ENCODE data around the gene IFT88. TPM values are rescaled to one million over a fixed set of nuclear protein-coding genes. Genes with fewer than 3 reads are reported as not detected.

Gene IFT88
- total and polyA plus RNA-seq, 9 of the 15 experiments (the other 6 are each of a cell fraction or from before 2014, with no cell fraction given), result 8.3 to 13.5 (median 10.0) TPM

GRCh38 chr13:20700288-20700687 is 133.3 kb downstream of the IFT88 start:
- Histone ChIP-seq H3K4me3 (no peak overlapping the region), H3K4me2 (ENCODE audit: insufficient read depth, low read length) (no peak overlapping the region), H3K9me1 (ENCODE audit: control insufficient read depth, insufficient read depth, low read length) (no peaks in the 10 kb centered on the region), H4K20me1 (replicated peaks; ENCODE audit: control insufficient read depth, insufficient read depth, low read length) (no peaks in the 10 kb centered on the region), H3K36me3 (ENCODE audit: control insufficient read depth, insufficient read depth, low read length) (no peaks in the 10 kb centered on the region), H3K27ac (ENCODE audit: extremely low read depth, low read depth, low read length) (no peak overlapping the region), H3K27me3 (ENCODE audit: control insufficient read depth in 2 of 2, insufficient read depth in 2 of 2, low read length in 2 of 2) (peaks cover 17 to 21% of the 10 kb centered on the region in 2 experiments; a peak in 4 of 5 replicates), H3K79me2 (ENCODE audit: control insufficient read depth, insufficient read depth, low read length) (no peaks in the 10 kb centered on the region), H3K9me3 (replicated peaks; ENCODE audit: control insufficient read depth, insufficient read depth, low read depth, low read length) (no peaks in the 10 kb centered on the region), H3K4me1 (replicated peaks in 1 of 2; ENCODE audit: control insufficient read depth in 2 of 2, insufficient read depth in 2 of 2, low read length in 2 of 2) (peaks cover 4 to 11% of the 10 kb centered on the region in 2 experiments; a peak in 3 of 5 replicates), H2AFZ (ENCODE audit: low read depth, low read length) (no peak overlapping the region), H3K9ac (ENCODE audit: insufficient read depth in 1 of 2, low read depth in 2 of 2, low read length in 2 of 2) (no peak overlapping the region)
- 11% methylated on average over 6 of the region's 6 CpGs for whole genome bisulfite sequencing (ENCODE audit: insufficient coverage, low coverage, missing lambda C conversion rate)
- ChIA-PET POLR2A (interaction anchor here (0.5 to 0.7 kb wide), 2 partner anchors 48 to 169 kb away, joined by 3 to 4 read pairs; no protein-coding TSS in a partner anchor), CTCF (ENCODE audit: low intra/inter-chr PET ratio) (no interaction called here)
- TF ChIP-seq KDM1A (IDR thresholded peaks at IDR 0.05), result peak in 1 of 2 experiments; percentile 56; a peak in 1 of 4 replicates
- TF ChIP-seq NELFE (IDR thresholded peaks at IDR 0.05; ENCODE audit: insufficient read depth, insufficient read length), result no peak
- TF ChIP-seq, protein P1, sequence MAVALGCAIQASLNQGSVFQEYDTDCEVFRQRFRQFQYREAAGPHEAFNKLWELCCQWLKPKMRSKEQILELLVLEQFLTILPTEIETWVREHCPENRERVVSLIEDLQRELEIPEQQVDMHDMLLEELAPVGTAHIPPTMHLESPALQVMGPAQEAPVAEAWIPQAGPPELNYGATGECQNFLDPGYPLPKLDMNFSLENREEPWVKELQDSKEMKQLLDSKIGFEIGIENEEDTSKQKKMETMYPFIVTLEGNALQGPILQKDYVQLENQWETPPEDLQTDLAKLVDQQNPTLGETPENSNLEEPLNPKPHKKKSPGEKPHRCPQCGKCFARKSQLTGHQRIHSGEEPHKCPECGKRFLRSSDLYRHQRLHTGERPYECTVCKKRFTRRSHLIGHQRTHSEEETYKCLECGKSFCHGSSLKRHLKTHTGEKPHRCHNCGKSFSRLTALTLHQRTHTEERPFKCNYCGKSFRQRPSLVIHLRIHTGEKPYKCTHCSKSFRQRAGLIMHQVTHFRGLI (CRISPR knock-in tag; IDR thresholded peaks at IDR 0.05), result no peak
- no peak for FAIRE-seq
- BruUV-seq (replicated peaks), result no TSS peak
- no peak for DNase-seq (ENCODE audit: extremely low read depth in 1 of 4, low spot score in 3 of 4)
- in situ Hi-C loops (cut with MboI), result no loop called here
- intact Hi-C loops (cut with micrococcal nuclease), result no loop called here
- ATAC-seq, result no peak

DNA sequence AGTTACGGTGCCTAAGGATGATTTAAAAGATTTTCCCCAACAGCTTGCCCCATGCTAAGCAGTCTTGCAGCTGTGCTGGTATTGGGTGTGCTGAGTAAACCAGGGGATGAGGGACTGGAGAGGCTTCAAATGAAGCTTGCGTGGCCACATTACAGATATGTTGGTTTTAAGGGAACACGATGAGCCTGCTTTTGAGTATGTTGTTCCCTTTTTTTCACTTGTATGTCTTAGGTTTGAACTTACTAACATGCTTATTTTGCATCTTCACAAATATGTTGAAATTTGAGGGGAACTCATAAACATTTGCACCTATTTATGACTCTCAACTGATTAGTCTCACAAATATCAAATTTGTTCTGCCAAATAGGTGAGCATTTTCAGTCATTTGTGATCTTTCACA is 134.5 kb downstream of the IFT88 start:
- ChIA-PET POLR2A (interaction anchor here (0.6 to 2.0 kb wide), 2 partner anchors 14 to 15 kb away, joined by 5 read pairs; no protein-coding TSS in a partner anchor), CTCF (ENCODE audit: low intra/inter-chr PET ratio) (no interaction called here)
- H3K27me3 ChIP-seq (ENCODE audit: control insufficient read depth in 2 of 2, insufficient read depth in 2 of 2, low read length in 2 of 2), result peaks cover 17 to 21% of the 10 kb centered on the region in 2 experiments; a peak in 4 of 5 replicates
- intact Hi-C loops (cut with micrococcal nuclease) (no loop called here), in situ Hi-C loops (cut with MboI) (no loop called here)
- no peaks in the 10 kb centered on the region for H3K36me3 ChIP-seq (ENCODE audit: control insufficient read depth, insufficient read depth, low read length)
- no peaks in the 10 kb centered on the region for H3K9me1 ChIP-seq (ENCODE audit: control insufficient read depth, insufficient read depth, low read length)
- no peaks in the 10 kb centered on the region for H3K9me3 ChIP-seq (replicated peaks; ENCODE audit: control insufficient read depth, insufficient read depth, low read depth, low read length)
- H3K27ac ChIP-seq (ENCODE audit: extremely low read depth, low read depth, low read length), result no peak overlapping the region
- no peak overlapping the region for H3K4me3 ChIP-seq
- BruUV-seq (replicated peaks), result no TSS peak
- no peak for DNase-seq (ENCODE audit: extremely low read depth in 1 of 4, low spot score in 3 of 4)
- H3K9ac ChIP-seq (ENCODE audit: insufficient read depth in 1 of 2, low read depth in 2 of 2, low read length in 2 of 2), result no peak overlapping the region
- no peaks in the 10 kb centered on the region for H4K20me1 ChIP-seq (replicated peaks; ENCODE audit: control insufficient read depth, insufficient read depth, low read length)
- H3K79me2 ChIP-seq (ENCODE audit: control insufficient read depth, insufficient read depth, low read length), result no peaks in the 10 kb centered on the region
- H3K4me1 ChIP-seq (replicated peaks in 1 of 2; ENCODE audit: control insufficient read depth in 2 of 2, insufficient read depth in 2 of 2, low read length in 2 of 2), result peaks cover 4 to 11% of the 10 kb centered on the region in 2 experiments; a peak in 3 of 5 replicates
- no peak overlapping the region for H3K4me2 ChIP-seq (ENCODE audit: insufficient read depth, low read length)
- 67% methylated on average over 3 of the region's 3 CpGs for WGBS (ENCODE audit: insufficient coverage, low coverage, missing lambda C conversion rate)
- no peak for ATAC-seq
- no peak overlapping the region for H2AFZ ChIP-seq (ENCODE audit: low read depth, low read length)
- no peak for FAIRE-seq
- no peak for TF ChIP-seq RUNX1 (IDR thresholded peaks at IDR 0.05; ENCODE audit: low read depth)
- TF ChIP-seq GTF3C2 (IDR thresholded peaks at IDR 0.05; ENCODE audit: borderline replicate concordance, extremely low read depth, insufficient read length), result no peak
- no peak for TF ChIP-seq PREB (CRISPR knock-in tag; IDR thresholded peaks at IDR 0.05)
- TF ChIP-seq U2AF1 (optimal IDR thresholded peaks at IDR 0.05; ENCODE audit: low read depth, low read length), result no peak
- TF ChIP-seq BRCA1 (IDR thresholded peaks at IDR 0.05), result no peak
- no peak for TF ChIP-seq BRCA1 (CRISPR knock-in tag; IDR thresholded peaks at IDR 0.05)

Measured in K562 (cell line).